ENCODE data around the gene GSAP. TPM values are rescaled to one million over a fixed set of nuclear protein-coding genes. Genes with fewer than 3 reads are reported as not detected.

GSAP gene
- polyA plus RNA-seq, 3 donors from 2014 or later, result 24.6 to 85.4 (median 55.5) TPM

DNA sequence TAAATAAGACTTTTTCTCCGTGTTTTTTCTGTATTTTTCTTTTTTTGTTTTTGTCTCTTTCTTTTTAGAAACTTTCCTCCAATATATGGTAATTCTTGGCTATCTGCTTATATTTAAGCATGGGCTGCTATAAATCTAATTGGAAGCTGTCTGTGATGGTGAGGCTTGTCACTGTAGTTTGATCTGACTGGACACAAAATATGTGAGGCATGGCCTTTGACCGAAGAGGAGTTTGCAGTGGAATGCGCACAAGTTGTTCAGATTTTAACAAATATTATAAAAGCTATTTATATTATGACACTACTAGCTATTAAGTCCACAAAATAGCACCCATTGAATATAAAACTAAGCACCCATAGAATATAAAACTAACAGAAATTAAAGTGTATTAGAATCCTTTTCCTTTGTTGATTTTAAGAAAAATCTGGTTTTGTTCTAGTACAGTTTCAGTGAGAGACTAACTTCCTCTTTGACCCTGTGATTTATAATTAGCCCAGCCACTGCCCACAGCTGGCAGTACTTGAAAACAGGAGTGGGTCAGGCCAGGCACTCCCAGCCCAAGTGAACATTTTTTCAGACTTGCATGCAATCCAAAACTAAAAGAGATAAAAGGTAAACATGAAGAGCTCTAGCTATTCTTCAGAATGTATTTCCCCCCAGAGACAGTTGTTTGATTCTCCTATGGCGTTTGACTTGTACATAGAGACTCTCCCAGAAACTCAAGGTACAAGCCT is 146.6 kb downstream of the GSAP start:
- Mint-ChIP-seq H3K27me3 (ENCODE audit: low read depth in 3 of 3) (peaks cover 0 to 3% (median 2%) of the 10 kb centered on the region in 3 donors), H3K27ac (peak overlapping the region in 1 of 6 donors; percentile 42)

DNA sequence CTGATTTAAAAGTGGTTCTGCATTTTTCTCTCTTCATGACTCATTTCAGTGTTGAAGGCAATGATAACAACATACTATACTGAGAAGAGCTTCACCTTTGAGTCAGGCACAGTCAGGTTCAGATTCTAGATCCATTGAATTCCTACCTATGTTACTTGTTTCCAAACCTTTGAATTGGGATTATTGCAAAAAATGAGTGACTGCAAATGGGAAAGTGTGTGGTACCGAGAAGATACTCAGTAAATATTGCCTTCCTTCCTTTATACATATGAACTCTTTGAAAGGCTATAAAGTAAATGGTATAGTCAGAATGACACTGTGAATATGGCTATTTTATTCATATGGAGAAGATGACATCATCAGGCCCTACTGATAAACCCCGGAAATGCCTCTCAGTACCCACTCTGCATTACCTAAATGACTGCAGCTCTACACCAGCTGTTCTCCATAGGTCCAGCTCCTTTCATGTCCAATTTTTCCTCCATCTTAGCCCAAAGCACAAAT is 149.8 kb downstream of the GSAP start:
- peak overlapping the region in 1 of 6 donors; percentile 20 for H3K27ac Mint-ChIP-seq
- peaks cover 0 to 3% (median 2%) of the 10 kb centered on the region in 3 donors for H3K27me3 Mint-ChIP-seq (ENCODE audit: low read depth in 3 of 3)
- H3K4me1 Mint-ChIP-seq, result peaks cover 2 to 10% of the 10 kb centered on the region in 2 donors
- no peak overlapping the region for H3K4me3 Mint-ChIP-seq
- peaks cover 5 to 31% (median 26%) of the 10 kb centered on the region in 3 donors for H3K36me3 Mint-ChIP-seq
- no peak for DNase-seq
- H3K9me3 Mint-ChIP-seq, result no peaks in the 10 kb centered on the region

More for the DNA sequence above, 146.6 kb downstream of the GSAP start:
- DNase-seq, result no peak
- H3K4me1 Mint-ChIP-seq, result peaks cover 2 to 10% of the 10 kb centered on the region in 2 donors
- H3K36me3 Mint-ChIP-seq, result peaks cover 0 to 38% (median 33%) of the 10 kb centered on the region in 3 donors
- no peaks in the 10 kb centered on the region for H3K9me3 Mint-ChIP-seq
- H3K4me3 Mint-ChIP-seq, result no peak overlapping the region

DNA sequence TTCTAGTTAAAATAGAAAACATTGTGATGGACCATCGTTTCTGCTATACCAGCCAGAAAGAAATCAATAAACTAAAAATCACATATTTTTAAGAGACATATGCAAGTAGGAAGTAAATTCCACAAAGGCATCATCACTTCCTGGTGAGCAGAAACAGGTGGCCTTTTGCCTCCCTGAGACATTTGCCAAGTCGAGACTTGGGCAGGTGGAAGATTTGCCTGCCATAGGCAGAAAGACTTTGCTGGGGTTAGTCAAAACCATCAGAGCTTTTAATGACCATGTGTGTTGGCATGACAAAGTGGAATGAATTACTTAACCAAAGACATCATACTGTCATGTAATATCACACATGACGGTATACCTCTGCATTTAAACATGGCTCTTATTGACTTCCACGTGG is 150.5 kb downstream of the GSAP start:
- Mint-ChIP-seq H3K4me3 (no peak overlapping the region), H3K36me3 (peaks cover 5 to 31% (median 27%) of the 10 kb centered on the region in 3 donors), H3K27ac (peak overlapping the region in 1 of 6 donors; percentile 32), H3K27me3 (ENCODE audit: low read depth in 3 of 3) (peaks cover 0 to 2% (median 0%) of the 10 kb centered on the region in 3 donors), H3K4me1 (peaks cover 2 to 10% of the 10 kb centered on the region in 2 donors), H3K9me3 (no peaks in the 10 kb centered on the region)
- no peak for DNase-seq

DNA sequence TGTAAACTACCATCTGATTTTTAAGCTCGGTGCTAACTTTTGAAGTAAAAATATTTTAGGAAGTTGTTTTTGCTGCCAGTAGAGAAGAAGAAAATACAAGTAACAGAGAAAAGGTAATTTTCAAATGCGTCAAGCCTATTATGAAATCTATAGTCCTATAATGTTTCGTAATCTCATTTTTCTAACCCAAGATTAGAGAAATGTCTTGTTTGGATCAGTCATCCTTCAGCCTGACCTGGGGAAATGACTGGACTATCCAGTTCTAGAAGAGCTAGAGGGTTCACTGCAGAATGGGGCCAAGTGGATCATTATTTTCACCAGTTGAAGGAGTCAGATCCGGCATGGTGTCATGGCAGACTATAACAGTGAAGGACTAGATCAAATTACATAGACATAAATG is 153.8 kb downstream of the GSAP start:
- no peak overlapping the region for H3K27ac Mint-ChIP-seq
- H3K36me3 Mint-ChIP-seq, result peaks cover 10 to 35% (median 28%) of the 10 kb centered on the region in 3 donors
- H3K4me1 Mint-ChIP-seq, result no peaks in the 10 kb centered on the region
- no peaks in the 10 kb centered on the region for H3K27me3 Mint-ChIP-seq (ENCODE audit: low read depth in 3 of 3)
- DNase-seq, result no peak
- no peaks in the 10 kb centered on the region for H3K9me3 Mint-ChIP-seq
- no peak overlapping the region for H3K4me3 Mint-ChIP-seq

Other genes starting within 250 kb of the GSAP start
- 10 to 100 TPM; 32.2 to 59.4 (median 37.9) TPM for gene FGL2, start 216.5 kb downstream of the GSAP start, polyA plus RNA-seq
- gene PTPN12, start 120.9 kb upstream of the GSAP start, polyA plus RNA-seq, result 10 to 100 TPM; 26.4 to 52.7 (median 44.4) TPM